ENCODE measurements around the gene NLGN1.

NLGN1 gene

DNA sequence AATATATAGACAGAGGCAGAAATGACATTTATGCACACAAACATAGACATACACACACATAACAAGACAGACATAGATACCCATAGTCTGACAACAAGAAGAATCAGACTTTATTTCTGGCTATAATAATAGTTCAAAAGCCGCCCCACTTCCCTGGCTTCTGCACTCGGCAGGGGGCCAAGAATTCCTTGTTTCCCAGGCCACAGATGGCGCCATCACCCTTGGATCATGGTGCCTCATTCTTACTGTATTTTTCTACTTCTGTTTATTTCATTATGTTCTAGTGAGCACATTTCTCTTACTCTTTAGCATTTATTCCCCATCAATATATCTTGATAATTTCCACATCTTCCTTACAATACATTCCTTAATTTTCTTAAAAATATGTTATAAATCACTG is 387.5 kb downstream of the NLGN1 start:
- Histone ChIP-seq H3K4me3 (replicated peaks; ENCODE audit: low read depth, low read length) (no peak overlapping the region), H3K36me3 (ENCODE audit: control insufficient read depth, insufficient read depth, low read length) (no peaks in the 10 kb centered on the region), H3K27me3 (replicated peaks; ENCODE audit: control insufficient read depth, insufficient read depth, low read length) (no peaks in the 10 kb centered on the region)
- TF ChIP-seq CTCF (IDR thresholded peaks at IDR 0.05; ENCODE audit: insufficient read depth, low read length, poor library complexity, severe bottlenecking): no peak
- DNase-seq (ENCODE audit: extremely low read depth, insufficient read length): no peak

- Histone ChIP-seq H3K27me3 (replicated peaks; ENCODE audit: control insufficient read depth, insufficient read depth, low read length) (no peaks in the 10 kb centered on the region), H3K4me3 (replicated peaks; ENCODE audit: low read depth, low read length) (no peak overlapping the region), H3K36me3 (ENCODE audit: control insufficient read depth, insufficient read depth, low read length) (no peaks in the 10 kb centered on the region)
- TF ChIP-seq CTCF (IDR thresholded peaks at IDR 0.05; ENCODE audit: insufficient read depth, low read length, poor library complexity, severe bottlenecking): no peak
- DNase-seq (ENCODE audit: extremely low read depth, insufficient read length): no peak
Measured at GRCh38 chr3:173789530-173790162, 392.1 kb downstream of the NLGN1 start.

DNA sequence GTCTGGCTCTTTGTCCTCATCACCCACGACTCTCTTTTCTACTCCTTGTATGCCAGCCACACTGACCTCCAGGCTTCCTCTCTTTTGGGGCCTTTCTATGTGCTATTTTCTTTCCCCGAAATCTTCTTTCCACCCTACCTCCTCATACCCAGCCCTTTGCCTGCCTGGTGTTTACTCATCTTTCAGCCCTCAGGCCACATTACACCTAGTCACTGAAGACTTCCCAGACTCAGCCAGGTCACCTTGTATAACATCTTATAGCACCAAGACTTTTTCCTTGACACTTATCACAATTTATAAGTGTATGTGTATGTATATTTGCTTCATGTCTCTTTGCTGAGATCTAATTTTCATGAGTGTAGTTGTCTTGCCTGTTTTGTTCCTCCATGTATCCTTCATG is 396.4 kb downstream of the NLGN1 start:
- Histone ChIP-seq H3K36me3 (ENCODE audit: control insufficient read depth, insufficient read depth, low read length) (no peaks in the 10 kb centered on the region), H3K27me3 (replicated peaks; ENCODE audit: control insufficient read depth, insufficient read depth, low read length) (no peaks in the 10 kb centered on the region), H3K4me3 (replicated peaks; ENCODE audit: low read depth, low read length) (no peak overlapping the region)
- DNase-seq (ENCODE audit: extremely low read depth, insufficient read length): no peak
- TF ChIP-seq CTCF (IDR thresholded peaks at IDR 0.05; ENCODE audit: insufficient read depth, low read length, poor library complexity, severe bottlenecking): no peak

DNA sequence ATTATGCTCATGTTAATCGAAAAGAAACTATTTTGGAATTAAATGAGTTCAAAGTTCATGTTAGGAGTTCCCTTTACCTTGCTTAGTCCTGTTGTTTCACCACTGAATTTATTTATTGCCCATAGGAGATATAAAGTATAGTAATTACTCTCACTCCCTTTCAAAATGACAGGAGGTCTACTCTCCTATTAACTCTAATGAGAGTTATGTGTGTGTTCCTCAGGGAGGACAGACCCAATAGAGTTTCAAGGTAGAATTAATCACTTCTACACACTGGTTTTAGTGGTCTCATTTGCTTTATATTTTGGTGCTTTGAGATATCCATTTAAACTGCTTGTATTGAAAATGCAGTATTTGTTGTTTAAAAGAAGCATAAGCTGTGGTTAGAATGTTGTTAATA is 398.9 kb downstream of the NLGN1 start:
- H3K27me3 ChIP-seq (replicated peaks; ENCODE audit: control insufficient read depth, insufficient read depth, low read length): no peaks in the 10 kb centered on the region
- H3K36me3 ChIP-seq (ENCODE audit: control insufficient read depth, insufficient read depth, low read length): no peaks in the 10 kb centered on the region
- DNase-seq (ENCODE audit: extremely low read depth, insufficient read length): no peak
- no peak overlapping the region for H3K4me3 ChIP-seq (replicated peaks; ENCODE audit: low read depth, low read length)
- TF ChIP-seq CTCF (IDR thresholded peaks at IDR 0.05; ENCODE audit: insufficient read depth, low read length, poor library complexity, severe bottlenecking): no peak

- no peak for DNase-seq (ENCODE audit: extremely low read depth, insufficient read length)
- no peak for TF ChIP-seq CTCF (IDR thresholded peaks at IDR 0.05; ENCODE audit: insufficient read depth, low read length, poor library complexity, severe bottlenecking)
- Histone ChIP-seq H3K4me3 (replicated peaks; ENCODE audit: low read depth, low read length) (no peak overlapping the region), H3K36me3 (ENCODE audit: control insufficient read depth, insufficient read depth, low read length) (no peaks in the 10 kb centered on the region), H3K27me3 (replicated peaks; ENCODE audit: control insufficient read depth, insufficient read depth, low read length) (no peaks in the 10 kb centered on the region)
Measured at GRCh38 chr3:173796890-173797289, 399.3 kb downstream of the NLGN1 start.

Measured in GM06990 (cell line).